H1 (cell line): ENCODE measurements around the gene OTUD5. TPM values are rescaled to one million over a fixed set of nuclear protein-coding genes. Genes with fewer than 3 reads are reported as not detected.

Experiments
- CTCF ChIA-PET: fragments of 300-600 bp; sonication (Branson Sonifier 250); formaldehyde crosslinking; loops from one replicate; lab custom pipeline; 2021; ENCODE audit not compliant: partially characterized antibody; lab: Charles Lee
- POLR2A ChIA-PET: fragments of 300-600 bp; sonication (Branson Sonifier 250); formaldehyde crosslinking; loops from one replicate; lab custom pipeline; 2021; ENCODE audit warnings: inconsistent platforms; ENCODE audit not compliant: partially characterized antibody; lab: Charles Lee
- DNase-seq, 2 experiments: peaks; one replicate each; pipeline versions ENCODE4 v3.0.0 to v3.0.0-alpha.2; 2010 to 2022; ENCODE audit warnings: low spot score in 2 of 2, low read depth in 1 of 2, mixed read lengths in 1 of 2
- FAIRE-seq: peaks from 2 replicates; lab custom pipeline; 2011; peaks lifted over from hg19 to GRCh38; lab: Jason Lieb, UNC
- H2AFZ ChIP-seq: 2 replicates; pipeline ENCODE4 v1.8.1; 2012; ENCODE audit warnings: low read length, inconsistent platforms
- H2AK5ac ChIP-seq: 2 replicates; pipeline ENCODE4 v1.6.1; 2013; ENCODE audit warnings: low read depth, low read length
- H2BK120ac ChIP-seq: replicated peaks from 2 replicates; pipeline ENCODE3; 2013; ENCODE audit warnings: low read depth, low read length, inconsistent platforms
- H2BK12ac ChIP-seq: 2 replicates; pipeline ENCODE4 v1.6.1; 2013; ENCODE audit warnings: low read depth, low read length
- H2BK15ac ChIP-seq: 2 replicates; pipeline ENCODE4 v1.6.1; 2013; ENCODE audit warnings: low read length
- H2BK20ac ChIP-seq: 2 replicates; pipeline ENCODE4 v1.6.1; 2013; ENCODE audit warnings: low read length
- H2BK5ac ChIP-seq: 2 replicates; pipeline ENCODE4 v1.6.1; 2013; ENCODE audit warnings: low read depth, low read length
- H3K14ac ChIP-seq: 2 replicates; pipeline ENCODE4 v1.6.1; 2013; ENCODE audit warnings: inconsistent platforms; ENCODE audit not compliant: insufficient read length
- H3K18ac ChIP-seq: 2 replicates; pipeline ENCODE4 v1.6.1; 2013; ENCODE audit warnings: low read length; ENCODE audit errors: extremely low read depth
- H3K23ac ChIP-seq: 2 replicates; pipeline ENCODE4 v1.6.1; 2013; ENCODE audit warnings: inconsistent platforms; ENCODE audit not compliant: insufficient read length
- H3K23me2 ChIP-seq: 2 replicates; pipeline ENCODE4 v1.6.1; 2013; ENCODE audit warnings: low read depth, low read length
- H3K27ac ChIP-seq: 2 replicates; pipeline ENCODE4 v1.6.1; 2011; ENCODE audit warnings: low read depth, low read length, inconsistent platforms
- H3K27me3 ChIP-seq, 4 experiments: replicated peaks in 1 of 4; 1 replicate in 1 of 4; 2 replicates in 3 of 4; pipeline versions ENCODE4 v1.6.1 to v1.8.1; 2011 to 2013; ENCODE audit warnings: low read length in 3 of 4, mild to moderate bottlenecking in 3 of 4, inconsistent platforms in 2 of 4, mixed read lengths in 2 of 4, moderate library complexity in 1 of 4; ENCODE audit not compliant: control insufficient read depth in 3 of 4, insufficient read depth in 3 of 4; ENCODE audit errors: extremely low read depth in 1 of 4
- H3K36me3 ChIP-seq, 4 experiments: 2 replicates each; pipeline versions ENCODE4 v1.6.1 to v1.8.1; 2011 to 2013; ENCODE audit warnings: mild to moderate bottlenecking in 4 of 4, low read length in 3 of 4, moderate library complexity in 2 of 4, control low read depth in 1 of 4, inconsistent platforms in 1 of 4; ENCODE audit not compliant: insufficient read depth in 4 of 4, control insufficient read depth in 2 of 4
- H3K4ac ChIP-seq: replicated peaks from 2 replicates; pipeline ENCODE3; 2013; ENCODE audit warnings: low read length, low read depth, mixed read lengths, inconsistent platforms; ENCODE audit not compliant: insufficient read length
- H3K4me1 ChIP-seq, 4 experiments: replicated peaks in 1 of 4; 1 replicate in 1 of 4; 2 replicates in 3 of 4; pipeline versions ENCODE4 v1.6.1 to v1.8.1; 2011 to 2013; ENCODE audit warnings: low read length in 3 of 4, inconsistent platforms in 2 of 4, mixed read lengths in 1 of 4; ENCODE audit not compliant: insufficient read depth in 4 of 4, control insufficient read depth in 3 of 4
- H3K4me2 ChIP-seq, 2 experiments: 2 replicates each; pipeline versions ENCODE4 v1.6.1 to v1.8.1; 2011 to 2013; ENCODE audit warnings: low read depth in 2 of 2, low read length in 2 of 2, control low read depth in 1 of 2, inconsistent platforms in 1 of 2, mild to moderate bottlenecking in 1 of 2; ENCODE audit not compliant: insufficient read depth in 1 of 2
- H3K4me3 ChIP-seq, 4 experiments: fragments of 200-600, 300-600 bp in 1 of 4; sonication (generic), shearing (Covaris generic), sonication (Bioruptor Twin) in 1 of 4; 2 replicates each; pipeline versions ENCODE4 v1.5.1 to v1.8.1; 2011 to 2016; ENCODE audit warnings: low read length in 4 of 4, low read depth in 3 of 4, control low read depth in 2 of 4, inconsistent platforms in 2 of 4, mild to moderate bottlenecking in 2 of 4, mixed read lengths in 1 of 4, moderate library complexity in 1 of 4; ENCODE audit not compliant: insufficient read depth in 2 of 4; ENCODE audit errors: extremely low read depth in 1 of 4
- H3K56ac ChIP-seq: replicated peaks from 2 replicates; pipeline ENCODE3; 2013; ENCODE audit warnings: low read depth, mild to moderate bottlenecking, mixed read lengths, low read length, inconsistent platforms; ENCODE audit not compliant: insufficient read length
- H3K79me1 ChIP-seq: 2 replicates; pipeline ENCODE4 v1.6.1; 2013; ENCODE audit warnings: low read depth, low read length, control low read depth
- H3K79me2 ChIP-seq, 2 experiments: 2 replicates each; pipeline versions ENCODE4 v1.6.1 to v1.8.1; 2012 to 2013; ENCODE audit warnings: low read length in 2 of 2, mild to moderate bottlenecking in 2 of 2, inconsistent platforms in 1 of 2; ENCODE audit not compliant: insufficient read depth in 2 of 2, control insufficient read depth in 1 of 2
- H3K9ac ChIP-seq, 4 experiments: replicated peaks in 1 of 4; 1 replicate in 1 of 4; 2 replicates in 3 of 4; pipeline versions ENCODE4 v1.6.1 to v1.8.1; 2011 to 2013; ENCODE audit warnings: low read depth in 3 of 4, low read length in 3 of 4, control low read depth in 2 of 4, mild to moderate bottlenecking in 2 of 4, moderate library complexity in 2 of 4, inconsistent platforms in 1 of 4; ENCODE audit errors: extremely low read depth in 1 of 4
- H3K9me3 ChIP-seq, 2 experiments: 2 replicates each; pipeline versions ENCODE4 v1.6.1 to v1.8.1; 2012 to 2013; ENCODE audit warnings: mild to moderate bottlenecking in 2 of 2, moderate library complexity in 2 of 2, control low read depth in 1 of 2, inconsistent platforms in 1 of 2, low read depth in 1 of 2, low read length in 1 of 2, mixed read lengths in 1 of 2; ENCODE audit not compliant: insufficient read depth in 2 of 2
- H4K20me1 ChIP-seq, 2 experiments: replicated peaks in 1 of 2; 2 replicates each; pipeline versions ENCODE3 to v1.8.1; 2011 to 2013; ENCODE audit warnings: inconsistent platforms in 2 of 2, low read length in 2 of 2, mild to moderate bottlenecking in 1 of 2; ENCODE audit not compliant: insufficient read depth in 2 of 2, control insufficient read depth in 1 of 2
- H4K5ac ChIP-seq: 2 replicates; pipeline ENCODE4 v1.6.1; 2013; ENCODE audit warnings: low read length, low read depth, mixed read lengths, inconsistent platforms; ENCODE audit not compliant: insufficient read length
- H4K8ac ChIP-seq: 2 replicates; pipeline ENCODE4 v1.8.0; 2013; ENCODE audit warnings: mild to moderate bottlenecking, moderate library complexity, low read length, inconsistent platforms; ENCODE audit not compliant: insufficient read depth; ENCODE audit errors: extremely low read depth
- H4K91ac ChIP-seq: replicated peaks from 2 replicates; pipeline ENCODE3; 2013; ENCODE audit warnings: low read length, mixed read lengths, inconsistent platforms; ENCODE audit not compliant: insufficient read length
- BCL11A ChIP-seq, 2 experiments: IDR thresholded peaks; one replicate each; pipeline ENCODE4 v1.6.1; 2011; ENCODE audit warnings: low read depth in 2 of 2, low read length in 2 of 2, mild to moderate bottlenecking in 2 of 2
- SIN3A ChIP-seq, 2 experiments: IDR thresholded peaks in 1 of 2; conservative IDR thresholded peaks in 1 of 2; 2 replicates each; pipeline ENCODE4 v1.6.1; 2011 to 2012; ENCODE audit warnings: low read length in 2 of 2, improper control_type of control experiment in 1 of 2, low read depth in 1 of 2, mild to moderate bottlenecking in 1 of 2
- WGBS, 2 experiments: shearing (Covaris generic) in 1 of 2; methylation state at CpG; one replicate each; pipeline versions ENCODE4 v1.1.6 to v1.1.7; 2013 to 2015; ENCODE audit warnings: low lambda C conversion rate in 2 of 2, mixed read lengths in 2 of 2, inconsistent platforms in 1 of 2, low coverage in 1 of 2, missing lambda C conversion rate in 1 of 2; ENCODE audit not compliant: insufficient replicate concordance in 2 of 2, insufficient coverage in 1 of 2, insufficient read length in 1 of 2; ENCODE audit errors: extremely low coverage in 1 of 2, missing lambda C conversion rate in 1 of 2; 5-methylcytosine and 5-hydroxymethylcytosine counted together
- polyA plus RNA-seq, 7 experiments: library from polyadenylated mRNA; depleted of rRNA in 3 of 7; stranded (reverse) in 5 of 7; unstranded in 2 of 7; fragments of >200 nt in 5 of 7; fragments of 200-250 nt in 2 of 7; gene quantifications; 1 replicate in 5 of 7; 2 replicates in 1 of 7; 4 replicates in 1 of 7; pipeline versions ENCODE4 v1.2.1 to v1.2.3, GENCODE V29; 2011 to 2013; ENCODE audit warnings: missing spikeins in 2 of 7, mixed read lengths in 2 of 7
- total RNA-seq: library from RNA; stranded (reverse); fragmentation: NEBNext Ultra II Directional; extraction: Animal tissue kit (Norgen Biotek cat#: 25700); gene quantifications from 2 replicates; pipeline ENCODE4 v1.2.1, GENCODE V29; 2021

The OTUD5 gene
- total and polyA plus RNA-seq, 2 of the 8 experiments (the other 6 are each of a cell fraction or from before 2014, with no cell fraction given): 46.3 to 53.5 TPM

GRCh38 chrX:48996969-48997368, 39.6 kb upstream of the OTUD5 start:
- no peak overlapping the region for H4K8ac ChIP-seq
- WGBS, 2 experiments: 81% methylated on average over 5 of the region's 6 CpGs; no CpG with 5 or more reads in 1 of the 2 experiments
- H3K79me2 ChIP-seq: peaks cover 3 to 15% of the 10 kb centered on the region in 2 experiments; a peak in 3 of 4 replicates
- H2BK15ac ChIP-seq: no peak overlapping the region
- ChIA-PET POLR2A (interaction anchor here (1.3 to 1.7 kb wide), 2 partner anchors 9 to 25 kb away, joined by 5 to 7 read pairs; partner anchors contain the start of gene KCND1), CTCF (no interaction called here)
- H2BK5ac ChIP-seq: no peak overlapping the region
- no peak overlapping the region for H3K4ac ChIP-seq
- H3K14ac ChIP-seq: no peak overlapping the region
- DNase-seq (peak in 1 of 2 experiments; percentile 45), FAIRE-seq (no peak)
- H2AFZ ChIP-seq: no peak overlapping the region
- no peaks in the 10 kb centered on the region for H3K23me2 ChIP-seq
- H3K56ac ChIP-seq: no peak overlapping the region
- H3K4me1 ChIP-seq: peaks cover 0 to 3% (median 0%) of the 10 kb centered on the region in 4 experiments; a peak in 1 of 7 replicates
- H3K23ac ChIP-seq: no peak overlapping the region
- no peak overlapping the region for H2BK120ac ChIP-seq
- H4K20me1 ChIP-seq: peaks cover 0 to 5% of the 10 kb centered on the region in 2 experiments
- H3K36me3 ChIP-seq: peaks cover 2 to 45% (median 21%) of the 10 kb centered on the region in 4 experiments; a peak in 7 of 8 replicates
- no peaks in the 10 kb centered on the region for H3K9me3 ChIP-seq
- no peak overlapping the region for H4K91ac ChIP-seq
- TF ChIP-seq SIN3A (conservative IDR thresholded peaks at IDR 0.05 in 1 of 2, IDR thresholded peaks at IDR 0.05 in 1 of 2; ENCODE audit: low read depth in 1 of 2, low read length in 2 of 2) (0 out of 4 replicates have a peak, but pooled peaks of 1 of the 2 experiments have one; percentile 59), BCL11A (IDR thresholded peaks at IDR 0.05; ENCODE audit: low read depth in 2 of 2, low read length in 2 of 2) (no peak)
- TF ChIP-seq, all 59 proteins: peak for 1
- H2BK20ac ChIP-seq: no peak overlapping the region
- no peak overlapping the region for H3K4me3 ChIP-seq
- H3K4me2 ChIP-seq: no peak overlapping the region
- H4K5ac ChIP-seq: no peak overlapping the region
- H2BK12ac ChIP-seq: no peak overlapping the region
- H3K79me1 ChIP-seq: no peaks in the 10 kb centered on the region
- no peak overlapping the region for H3K27ac ChIP-seq
- H3K9ac ChIP-seq: no peak overlapping the region
- no peaks in the 10 kb centered on the region for H3K27me3 ChIP-seq
- no peak overlapping the region for H2AK5ac ChIP-seq
- no peak overlapping the region for H3K18ac ChIP-seq
